Keratinocyte (primary cell): ENCODE results near the gene PRR27. TPM values are rescaled to one million over a fixed set of nuclear protein-coding genes. Genes with fewer than 3 reads are reported as not detected.

ENCODE experiments used
- DNase-seq: peaks from one replicate; pipeline ENCODE4 v3.0.0-alpha.2; 2011; ENCODE audit warnings: low read depth, missing footprints, low spot score
- FAIRE-seq: peaks from 2 replicates; lab custom pipeline; 2011; peaks lifted over from hg19 to GRCh38; lab: Jason Lieb, UNC
- H2AFZ ChIP-seq: 2 replicates; pipeline ENCODE4 v1.6.0; 2012; ENCODE audit warnings: low read length, control low read depth, inconsistent platforms; ENCODE audit not compliant: control insufficient read depth
- H3K27ac ChIP-seq: 2 replicates; pipeline ENCODE4 v1.5.1; 2011; ENCODE audit warnings: low read length; ENCODE audit not compliant: control insufficient read depth, insufficient read depth
- H3K27me3 ChIP-seq: 3 replicates; pipeline ENCODE4 v1.6.0; 2011; ENCODE audit warnings: low read length; ENCODE audit not compliant: control insufficient read depth, insufficient read depth; ENCODE audit errors: extremely low read depth
- H3K36me3 ChIP-seq, 2 experiments: 2 replicates in 1 of 2; 3 replicates in 1 of 2; pipeline ENCODE4 v1.5.1; 2011; ENCODE audit warnings: low read length in 2 of 2, mild to moderate bottlenecking in 1 of 2; ENCODE audit not compliant: control insufficient read depth in 2 of 2, insufficient read depth in 2 of 2; ENCODE audit errors: extremely low read depth in 1 of 2
- H3K4me1 ChIP-seq: 3 replicates; pipeline ENCODE4 v1.5.1; 2011; ENCODE audit warnings: low read length; ENCODE audit not compliant: control insufficient read depth, insufficient read depth; ENCODE audit errors: extremely low read depth
- H3K4me2 ChIP-seq: 3 replicates; pipeline ENCODE4 v1.6.0; 2011; ENCODE audit warnings: low read depth, low read length; ENCODE audit not compliant: control insufficient read depth, insufficient read depth; ENCODE audit errors: extremely low read depth
- H3K4me3 ChIP-seq, 3 experiments: fragments of 200-600 bp in 1 of 3; sonication (generic) in 1 of 3; 2 replicates in 2 of 3; 3 replicates in 1 of 3; pipeline ENCODE4 v1.5.1; 2011 to 2016; ENCODE audit warnings: low read length in 3 of 3, mild to moderate bottlenecking in 3 of 3, control low read depth in 2 of 3, inconsistent platforms in 1 of 3, low read depth in 1 of 3, mixed read lengths in 1 of 3, mixed run types in 1 of 3, moderate library complexity in 1 of 3; ENCODE audit not compliant: control insufficient read depth in 2 of 3, insufficient read depth in 2 of 3; ENCODE audit errors: extremely low read depth in 1 of 3
- H3K79me2 ChIP-seq: 2 replicates; pipeline ENCODE4 v1.6.0; 2012; ENCODE audit warnings: low read length; ENCODE audit not compliant: control insufficient read depth, insufficient read depth
- H3K9ac ChIP-seq: 3 replicates; pipeline ENCODE4 v1.6.0; 2011; ENCODE audit warnings: low read length; ENCODE audit not compliant: control insufficient read depth, insufficient read depth; ENCODE audit errors: extremely low read depth
- H3K9me1 ChIP-seq: 3 replicates; pipeline ENCODE4 v1.6.0; 2011; ENCODE audit warnings: low read length; ENCODE audit not compliant: control insufficient read depth, insufficient read depth; ENCODE audit errors: extremely low read depth
- H3K9me3 ChIP-seq: 2 replicates; pipeline ENCODE4 v1.5.1; 2012; ENCODE audit warnings: low read depth, low read length; ENCODE audit not compliant: control insufficient read depth
- H4K20me1 ChIP-seq: 3 replicates; pipeline ENCODE4 v1.6.0; 2011; ENCODE audit warnings: low read length; ENCODE audit not compliant: control insufficient read depth, insufficient read depth; ENCODE audit errors: extremely low read depth
- CTCF ChIP-seq, 3 experiments: IDR thresholded peaks in 1 of 3; conservative IDR thresholded peaks in 1 of 3; optimal IDR thresholded peaks in 1 of 3; 2 replicates in 2 of 3; 3 replicates in 1 of 3; pipeline versions ENCODE3 to v1.5.1; 2011; ENCODE audit warnings: low read length in 3 of 3, mild to moderate bottlenecking in 3 of 3, moderate library complexity in 2 of 3, control low read depth in 1 of 3, inconsistent platforms in 1 of 3; ENCODE audit not compliant: insufficient read depth in 2 of 3; ENCODE audit errors: extremely low read depth in 1 of 3
- EZH2 ChIP-seq: IDR thresholded peaks from one replicate; pipeline ENCODE4 v1.6.1; 2012; ENCODE audit warnings: inconsistent platforms, mild to moderate bottlenecking, low read length, moderate library complexity
- dilution Hi-C: fragments of 300-500 bp; cut with MboI; formaldehyde crosslinking; loops from one replicate; pipeline ENCODE4 v1.7.0; 2020; ENCODE audit warnings: low sequenced_read_pairs; ENCODE audit not compliant: extremely low pct_ligation_motif_present
- polyA plus RNA-seq, 5 experiments: library from polyadenylated mRNA; depleted of rRNA in 3 of 5; stranded (reverse) in 3 of 5; stranded (forward) in 1 of 5; unstranded in 1 of 5; fragments of >200 nt; gene quantifications; 1 replicate in 1 of 5; 2 replicates in 3 of 5; 3 replicates in 1 of 5; pipeline versions ENCODE4 v1.2.1 to v1.2.3, GENCODE V29; 2011 to 2012; ENCODE audit warnings: missing spikeins in 2 of 5, low read depth in 1 of 5, low replicate concordance in 1 of 5

Gene PRR27
- polyA plus RNA-seq, 1 donor (not counting 4 experiments of a cell fraction or from before 2014, with no cell fraction given) = not detected

- Histone ChIP-seq H2AFZ (no peak overlapping the region), H3K36me3 (no peaks in the 10 kb centered on the region), H3K9me1 (no peaks in the 10 kb centered on the region), H3K27me3 (no peaks in the 10 kb centered on the region), H3K4me3 (no peak overlapping the region), H3K79me2 (no peaks in the 10 kb centered on the region), H3K9me3 (no peaks in the 10 kb centered on the region), H3K4me2 (no peak overlapping the region), H3K9ac (no peak overlapping the region), H3K4me1 (no peaks in the 10 kb centered on the region), H4K20me1 (no peaks in the 10 kb centered on the region), H3K27ac (no peak overlapping the region)
- dilution Hi-C loops = no loop called here
- TF ChIP-seq EZH2 = no peak
- no peak for TF ChIP-seq CTCF (optimal IDR thresholded peaks at IDR 0.05 in 1 of 3, IDR thresholded peaks at IDR 0.05 in 1 of 3, conservative IDR thresholded peaks at IDR 0.05 in 1 of 3; ENCODE audit: extremely low read depth in 1 of 3, insufficient read depth in 2 of 3, low read length in 3 of 3)
- no peak for DNase-seq
- FAIRE-seq = no peak
Observed at GRCh38 chr4:70181864-70182263, 27.8 kb downstream of the PRR27 start.

GRCh38 chr4:70182517-70183167 is 28.6 kb downstream of the PRR27 start:
- no peak overlapping the region for H3K9ac ChIP-seq
- FAIRE-seq (no peak), DNase-seq (no peak)
- H3K4me2 ChIP-seq = no peak overlapping the region
- no peaks in the 10 kb centered on the region for H3K27me3 ChIP-seq
- dilution Hi-C loops = no loop called here
- H3K4me1 ChIP-seq = no peaks in the 10 kb centered on the region
- H3K27ac ChIP-seq = no peak overlapping the region
- TF ChIP-seq EZH2 = no peak
- no peak for TF ChIP-seq CTCF (optimal IDR thresholded peaks at IDR 0.05 in 1 of 3, IDR thresholded peaks at IDR 0.05 in 1 of 3, conservative IDR thresholded peaks at IDR 0.05 in 1 of 3; ENCODE audit: extremely low read depth in 1 of 3, insufficient read depth in 2 of 3, low read length in 3 of 3)
- no peaks in the 10 kb centered on the region for H3K36me3 ChIP-seq
- H3K9me1 ChIP-seq = no peaks in the 10 kb centered on the region
- no peaks in the 10 kb centered on the region for H3K9me3 ChIP-seq
- H3K79me2 ChIP-seq = no peaks in the 10 kb centered on the region
- no peak overlapping the region for H2AFZ ChIP-seq
- no peaks in the 10 kb centered on the region for H4K20me1 ChIP-seq
- H3K4me3 ChIP-seq = no peak overlapping the region
